GM21360 (cell line): ENCODE data around the gene PCDHGB7.
"Not testable (repeated sequence)": the region's sequence is repeated elsewhere in the genome, so short reads cannot be mapped to it uniquely, and the experiment has no call there.

Experiments
- ATAC-seq: cut with Tn5 transposase; IDR thresholded peaks from one replicate; pipeline ENCODE4 v1.9.1; 2021; ENCODE audit warnings: mild to moderate bottlenecking, moderate library complexity; ENCODE audit not compliant: unreplicated experiment

Gene PCDHGB7

DNA sequence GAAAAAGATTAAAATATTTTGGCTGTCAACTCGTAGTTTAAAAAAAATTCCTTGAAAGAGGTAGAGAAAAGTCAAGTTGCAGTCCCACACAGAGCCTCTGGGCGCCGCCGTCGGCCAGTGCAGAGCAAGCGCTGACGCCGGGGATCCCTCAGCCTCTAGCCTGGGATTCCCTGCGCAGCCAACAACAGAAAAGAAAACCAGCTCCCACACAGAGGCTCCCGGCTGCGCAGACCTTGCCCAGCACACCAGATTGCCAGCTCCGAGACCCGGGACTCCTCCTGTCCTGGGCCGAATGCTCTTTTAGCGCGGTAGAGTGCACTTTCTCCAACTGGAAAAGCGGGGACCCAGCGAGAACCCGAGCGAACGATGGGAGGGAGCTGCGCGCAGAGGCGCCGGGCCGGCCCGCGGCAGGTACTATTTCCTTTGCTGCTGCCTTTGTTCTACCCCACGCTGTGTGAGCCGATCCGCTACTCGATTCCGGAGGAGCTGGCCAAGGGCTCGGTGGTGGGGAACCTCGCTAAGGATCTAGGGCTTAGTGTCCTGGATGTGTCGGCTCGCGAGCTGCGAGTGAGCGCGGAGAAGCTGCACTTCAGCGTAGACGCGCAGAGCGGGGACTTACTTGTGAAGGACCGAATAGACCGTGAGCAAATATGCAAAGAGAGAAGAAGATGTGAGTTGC, at the start of gene PCDHGB7:
Gene PCDHGB7, plus strand, starts transcription at position 184 of the 679 bp plus-strand sequence. Its CDS starts 183 bp downstream, at position 367.
- ATAC-seq: peak; percentile 77

DNA sequence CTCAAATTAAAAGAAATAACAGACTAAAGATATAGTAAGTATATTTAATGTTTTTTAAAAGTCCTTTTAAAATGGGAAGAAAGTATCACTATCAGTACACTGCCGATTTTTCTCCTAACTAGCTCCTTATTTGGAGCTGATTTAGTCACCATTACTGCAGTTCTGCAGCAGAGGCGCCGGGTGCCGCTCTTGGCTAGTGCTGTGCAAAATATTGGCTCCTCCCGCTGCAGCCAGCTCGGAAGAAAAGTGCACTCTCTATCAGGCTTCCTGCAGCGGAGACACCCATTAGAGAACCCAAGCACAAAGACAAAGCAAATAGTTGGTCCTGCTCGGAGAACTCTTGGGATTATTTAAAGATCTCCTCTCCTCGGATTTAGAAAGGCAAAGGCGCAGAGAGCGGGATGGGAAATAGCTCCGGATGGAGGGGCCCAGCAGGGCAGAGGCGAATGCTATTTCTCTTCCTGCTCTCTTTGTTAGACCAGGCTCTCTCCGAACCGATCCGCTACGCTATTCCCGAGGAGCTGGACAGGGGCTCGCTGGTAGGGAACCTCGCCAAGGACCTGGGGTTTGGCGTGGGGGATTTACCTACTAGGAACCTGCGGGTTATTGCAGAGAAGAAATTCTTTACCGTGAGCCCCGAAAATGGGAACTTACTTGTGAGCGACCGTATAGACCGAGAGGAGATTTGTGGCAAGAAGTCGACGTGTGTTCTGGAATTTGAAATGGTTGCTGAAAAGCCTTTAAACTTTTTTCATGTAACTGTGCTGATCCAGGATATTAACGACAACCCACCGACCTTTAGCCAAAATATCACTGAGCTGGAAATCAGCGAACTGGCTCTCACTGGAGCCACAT, 47.3 kb upstream of the PCDHGB7 start, which contains the start of gene PCDHGB3:
Gene PCDHGB3, plus strand, starts transcription at position 249 of the 855 bp plus-strand sequence. Its CDS starts 153 bp downstream, at position 402.
- ATAC-seq: peak; percentile 99

DNA sequence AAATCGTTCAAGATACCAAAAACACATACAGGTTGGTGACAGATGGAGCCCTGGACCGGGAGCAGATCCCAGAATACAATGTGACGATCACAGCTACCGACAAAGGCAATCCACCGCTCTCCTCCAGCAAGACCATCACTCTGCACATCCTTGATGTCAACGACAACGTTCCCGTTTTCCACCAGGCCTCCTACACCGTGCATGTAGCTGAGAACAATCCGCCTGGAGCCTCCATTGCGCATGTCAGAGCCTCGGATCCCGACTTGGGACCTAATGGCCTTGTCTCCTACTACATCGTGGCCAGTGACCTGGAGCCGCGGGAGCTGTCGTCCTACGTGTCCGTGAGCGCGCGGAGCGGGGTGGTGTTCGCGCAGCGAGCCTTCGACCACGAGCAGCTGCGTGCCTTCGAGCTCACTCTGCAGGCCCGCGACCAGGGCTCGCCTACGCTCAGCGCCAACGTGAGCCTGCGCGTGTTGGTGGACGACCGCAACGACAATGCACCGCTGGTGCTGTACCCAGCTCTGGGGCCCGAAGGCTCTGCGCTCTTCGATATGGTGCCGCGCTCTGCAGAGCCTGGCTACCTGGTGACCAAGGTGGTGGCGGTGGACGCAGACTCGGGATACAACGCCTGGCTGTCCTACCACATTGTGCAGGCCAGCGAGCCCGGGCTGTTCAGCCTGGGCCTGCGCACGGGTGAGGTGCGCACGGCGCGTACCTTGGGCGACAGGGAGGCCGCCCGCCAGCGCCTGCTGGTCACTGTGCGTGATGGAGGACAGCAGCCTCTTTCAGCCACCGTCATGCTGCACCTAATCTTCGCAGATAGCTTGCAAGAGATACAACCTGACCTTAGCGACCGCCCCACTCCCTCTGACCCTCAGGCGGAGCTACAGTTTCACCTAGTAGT, 45.7 kb upstream of the PCDHGB7 start:
- ATAC-seq: no peak

DNA sequence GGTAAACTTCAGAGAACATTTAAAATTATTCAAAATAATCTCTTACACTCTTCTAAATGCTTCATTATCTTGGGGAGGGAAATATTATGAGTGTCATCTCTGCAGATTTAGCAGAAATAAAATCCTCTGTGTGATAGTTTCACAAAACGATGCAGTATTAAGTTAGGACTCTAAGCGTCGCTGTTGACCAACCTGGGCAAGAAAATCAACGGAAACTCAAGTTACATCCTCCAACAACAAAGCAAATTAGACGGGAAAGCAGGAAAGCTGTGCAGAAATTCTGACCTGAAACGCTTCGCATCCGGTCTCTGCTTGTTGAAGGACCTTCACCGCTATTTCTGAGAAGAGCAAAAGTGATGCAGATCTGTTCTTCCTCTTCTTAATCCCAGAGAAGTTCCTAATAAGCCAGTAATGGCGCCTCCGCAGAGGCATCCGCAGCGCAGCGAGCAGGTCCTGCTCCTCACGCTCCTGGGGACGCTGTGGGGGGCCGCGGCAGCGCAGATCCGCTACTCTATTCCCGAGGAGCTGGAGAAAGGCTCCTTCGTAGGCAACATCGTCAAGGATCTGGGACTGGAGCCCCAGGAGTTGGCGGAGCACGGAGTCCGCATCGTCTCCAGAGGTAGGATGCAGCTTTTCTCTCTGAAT, 43.7 kb upstream of the PCDHGB7 start, which contains the start of gene PCDHGA6:
Gene PCDHGA6, plus strand, starts transcription at position 219 of the 645 bp plus-strand sequence. Its CDS starts 193 bp downstream, at position 412.
- ATAC-seq: no peak

DNA sequence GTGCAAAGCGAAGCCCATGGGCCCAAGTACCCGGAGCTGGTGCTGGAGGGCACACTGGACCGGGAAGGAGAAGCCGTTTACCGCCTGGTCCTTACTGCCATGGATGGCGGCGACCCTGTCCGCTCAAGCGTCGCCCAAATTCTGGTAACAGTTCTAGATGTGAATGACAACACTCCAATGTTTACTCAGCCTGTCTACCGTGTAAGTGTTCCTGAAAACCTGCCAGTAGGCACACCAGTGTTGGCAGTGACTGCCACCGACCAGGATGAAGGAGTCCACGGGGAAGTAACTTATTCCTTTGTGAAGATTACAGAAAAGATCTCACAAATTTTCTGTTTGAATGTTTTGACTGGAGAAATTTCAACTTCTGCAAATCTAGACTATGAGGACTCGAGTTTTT, 42.9 kb upstream of the PCDHGB7 start:
- no peak for ATAC-seq

DNA sequence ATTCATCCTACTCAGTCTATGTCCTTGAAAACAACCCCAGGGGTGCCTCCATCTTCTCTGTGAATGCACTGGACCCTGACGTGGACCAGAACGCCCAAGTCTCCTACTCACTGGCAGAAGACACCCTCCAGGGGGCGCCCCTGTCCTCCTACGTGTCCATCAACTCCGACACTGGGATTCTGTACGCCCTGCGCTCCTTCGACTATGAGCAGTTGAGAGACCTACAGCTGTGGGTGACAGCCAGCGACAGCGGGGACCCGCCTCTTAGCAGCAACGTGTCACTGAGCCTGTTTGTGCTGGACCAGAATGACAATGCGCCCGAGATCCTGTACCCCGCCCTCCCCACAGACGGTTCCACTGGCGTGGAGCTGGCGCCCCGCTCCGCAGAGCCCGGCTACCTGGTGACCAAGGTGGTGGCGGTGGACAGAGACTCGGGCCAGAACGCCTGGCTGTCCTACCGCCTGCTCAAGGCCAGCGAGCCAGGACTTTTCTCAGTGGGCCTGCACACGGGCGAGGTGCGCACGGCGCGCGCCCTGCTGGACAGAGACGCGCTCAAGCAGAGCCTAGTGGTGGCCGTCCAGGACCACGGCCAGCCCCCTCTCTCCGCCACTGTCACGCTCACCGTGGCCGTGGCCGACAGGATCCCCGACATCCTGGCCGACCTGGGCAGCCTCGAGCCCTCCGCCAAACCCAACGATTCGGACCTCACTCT, 41.9 kb upstream of the PCDHGB7 start:
- ATAC-seq: not testable (repeated sequence)

DNA sequence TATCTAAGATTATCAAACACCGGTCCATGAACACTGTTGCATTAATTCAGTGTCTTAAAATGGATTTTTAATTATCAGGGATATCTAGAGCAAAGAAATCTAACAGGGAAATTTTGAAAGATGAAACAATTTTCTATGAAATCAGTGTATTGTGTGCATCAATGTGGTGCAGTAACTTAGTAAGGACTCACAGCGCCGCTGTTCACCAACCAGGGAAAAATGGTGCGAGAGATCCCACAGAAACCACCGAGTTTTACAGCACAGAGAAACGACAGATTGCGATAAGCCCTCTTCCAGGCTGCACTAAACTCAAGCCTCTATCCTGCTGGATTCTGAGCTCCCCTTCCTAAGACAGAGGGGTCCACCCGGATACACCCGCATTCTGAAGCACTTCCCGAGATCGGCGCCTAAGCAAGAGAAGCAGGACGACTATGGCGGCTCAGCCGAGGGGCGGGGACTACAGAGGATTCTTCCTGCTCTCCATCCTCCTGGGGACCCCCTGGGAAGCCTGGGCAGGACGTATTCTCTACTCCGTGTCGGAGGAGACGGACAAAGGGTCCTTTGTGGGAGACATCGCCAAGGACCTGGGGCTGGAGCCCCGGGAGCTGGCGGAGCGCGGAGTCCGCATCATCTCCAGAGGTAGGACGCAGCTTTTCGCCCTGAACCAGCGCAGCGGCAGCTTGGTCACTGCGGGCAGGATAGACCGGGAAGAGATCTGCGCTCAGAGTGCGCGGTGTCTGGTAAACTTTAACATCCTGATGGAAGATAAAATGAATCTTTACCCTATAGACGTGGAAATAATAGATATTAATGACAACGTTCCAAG, 34.8 kb upstream of the PCDHGB7 start, which contains the start of gene PCDHGA7:
Gene PCDHGA7, plus strand, starts transcription at position 274 of the 826 bp plus-strand sequence. Its CDS starts 158 bp downstream, at position 432.
- peak; percentile 73 for ATAC-seq

DNA sequence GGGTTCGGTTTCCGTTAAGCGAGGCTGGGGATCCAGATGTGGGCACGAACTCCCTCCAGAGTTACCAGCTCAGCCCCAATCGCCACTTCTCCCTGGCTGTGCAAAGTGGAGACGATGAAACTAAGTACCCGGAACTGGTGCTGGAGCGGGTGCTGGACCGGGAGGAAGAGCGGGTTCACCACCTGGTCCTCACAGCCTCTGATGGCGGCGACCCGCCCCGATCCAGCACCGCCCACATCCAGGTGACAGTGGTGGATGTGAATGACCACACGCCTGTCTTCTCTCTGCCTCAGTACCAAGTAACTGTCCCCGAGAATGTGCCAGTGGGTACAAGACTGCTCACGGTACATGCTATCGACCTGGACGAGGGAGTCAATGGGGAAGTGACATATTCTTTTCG, 34.1 kb upstream of the PCDHGB7 start:
- no peak for ATAC-seq

DNA sequence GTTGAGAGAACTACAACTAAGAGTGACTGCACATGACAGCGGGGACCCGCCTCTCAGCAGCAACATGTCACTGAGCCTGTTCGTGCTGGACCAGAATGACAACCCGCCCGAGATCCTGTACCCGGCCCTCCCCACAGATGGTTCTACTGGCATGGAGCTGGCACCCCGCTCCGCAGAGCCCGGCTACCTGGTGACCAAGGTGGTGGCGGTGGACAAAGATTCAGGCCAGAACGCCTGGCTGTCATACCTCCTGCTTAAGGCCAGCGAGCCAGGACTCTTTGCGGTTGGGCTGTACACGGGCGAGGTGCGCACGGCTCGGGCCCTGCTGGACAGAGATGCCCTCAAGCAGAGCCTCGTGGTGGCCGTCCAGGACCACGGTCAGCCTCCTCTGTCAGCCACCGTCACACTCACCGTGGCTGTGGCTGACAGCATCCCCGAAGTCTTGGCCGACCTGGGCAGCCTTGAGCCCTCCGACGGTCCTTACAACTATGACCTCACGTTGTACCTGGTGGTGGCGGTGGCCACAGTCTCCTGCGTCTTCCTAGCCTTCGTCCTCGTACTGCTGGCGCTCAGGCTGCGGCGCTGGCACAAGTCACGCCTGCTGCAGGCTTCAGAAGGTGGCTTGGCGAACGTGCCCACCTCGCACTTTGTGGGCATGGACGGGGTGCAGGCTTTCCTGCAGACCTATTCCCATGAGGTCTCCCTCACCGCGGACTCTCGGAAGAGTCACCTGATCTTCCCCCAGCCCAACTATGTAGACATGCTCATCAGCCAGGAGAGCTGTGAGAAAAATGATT, 32.8 kb upstream of the PCDHGB7 start:
- ATAC-seq: no peak

DNA sequence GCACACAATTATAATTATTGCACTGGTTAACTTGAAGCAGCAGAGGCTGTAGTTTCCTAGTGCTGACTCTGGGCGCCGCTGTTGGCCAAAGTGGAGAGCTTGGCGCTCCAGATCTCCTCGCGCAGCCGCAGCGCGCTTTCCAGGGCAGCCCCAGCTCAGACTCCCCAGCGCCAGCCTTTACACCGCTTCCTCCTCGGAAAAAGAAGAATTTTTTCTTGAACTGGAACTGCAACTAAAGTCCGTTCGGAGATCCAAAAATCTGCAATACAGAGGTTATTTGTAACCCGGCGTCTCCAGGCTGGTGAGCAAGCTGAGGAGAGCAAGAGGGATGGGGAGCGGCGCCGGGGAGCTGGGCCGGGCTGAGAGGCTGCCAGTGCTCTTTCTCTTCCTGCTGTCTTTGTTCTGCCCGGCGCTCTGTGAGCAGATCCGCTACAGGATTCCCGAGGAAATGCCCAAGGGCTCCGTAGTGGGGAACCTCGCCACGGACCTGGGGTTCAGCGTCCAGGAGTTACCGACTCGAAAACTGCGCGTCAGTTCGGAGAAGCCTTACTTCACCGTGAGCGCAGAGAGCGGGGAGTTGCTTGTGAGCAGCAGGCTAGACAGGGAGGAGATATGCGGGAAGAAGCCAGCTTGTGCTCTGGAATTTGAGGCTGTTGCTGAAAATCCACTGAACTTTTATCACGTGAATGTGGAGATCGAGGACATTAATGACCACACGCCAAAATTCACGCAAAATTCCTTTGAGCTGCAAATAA, 29.7 kb upstream of the PCDHGB7 start, which contains the start of gene PCDHGB4:
Gene PCDHGB4, plus strand, starts transcription at position 142 of the 755 bp plus-strand sequence. Its CDS starts 187 bp downstream, at position 329.
- peak; percentile 84 for ATAC-seq

DNA sequence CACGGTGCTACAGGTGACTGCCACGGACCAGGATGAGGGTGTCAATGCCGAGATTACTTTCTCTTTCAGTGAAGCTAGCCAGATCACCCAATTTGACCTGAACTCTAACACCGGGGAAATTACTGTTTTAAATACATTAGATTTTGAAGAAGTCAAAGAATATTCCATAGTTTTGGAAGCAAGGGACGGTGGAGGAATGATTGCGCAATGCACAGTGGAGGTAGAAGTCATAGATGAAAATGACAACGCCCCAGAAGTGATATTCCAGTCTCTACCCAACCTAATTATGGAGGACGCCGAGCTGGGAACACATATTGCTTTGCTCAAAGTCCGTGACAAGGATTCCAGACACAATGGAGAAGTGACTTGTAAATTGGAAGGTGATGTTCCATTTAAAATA, 28.8 kb upstream of the PCDHGB7 start:
- no peak for ATAC-seq

DNA sequence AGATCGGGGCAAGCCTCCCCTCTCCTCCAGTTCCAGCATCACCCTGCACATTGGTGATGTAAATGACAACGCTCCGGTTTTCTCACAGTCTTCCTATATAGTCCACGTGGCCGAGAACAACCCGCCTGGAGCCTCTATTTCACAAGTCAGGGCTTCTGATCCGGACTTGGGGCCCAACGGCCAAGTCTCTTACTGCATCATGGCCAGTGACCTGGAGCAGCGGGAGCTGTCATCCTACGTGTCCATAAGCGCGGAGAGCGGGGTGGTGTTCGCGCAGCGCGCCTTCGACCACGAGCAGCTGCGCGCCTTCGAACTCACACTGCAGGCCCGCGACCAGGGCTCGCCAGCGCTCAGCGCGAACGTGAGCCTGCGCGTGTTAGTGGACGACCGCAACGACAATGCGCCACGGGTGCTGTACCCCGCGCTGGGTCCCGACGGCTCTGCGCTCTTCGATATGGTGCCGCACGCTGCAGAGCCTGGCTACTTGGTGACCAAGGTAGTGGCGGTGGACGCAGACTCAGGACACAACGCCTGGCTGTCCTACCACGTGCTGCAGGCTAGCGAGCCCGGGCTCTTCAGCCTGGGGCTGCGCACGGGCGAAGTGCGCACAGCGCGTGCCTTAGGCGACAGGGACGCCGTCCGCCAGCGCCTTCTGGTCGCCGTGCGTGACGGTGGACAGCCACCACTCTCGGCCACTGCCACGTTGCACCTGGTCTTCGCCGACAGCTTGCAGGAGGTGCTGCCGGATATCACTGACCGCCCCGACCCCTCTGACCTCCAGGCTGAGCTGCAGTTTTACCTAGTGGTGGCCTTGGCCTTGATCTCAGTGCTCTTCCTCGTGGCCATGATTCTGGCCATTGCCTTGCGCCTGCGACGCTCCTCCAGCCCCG, 28.1 kb upstream of the PCDHGB7 start:
- ATAC-seq: no peak

DNA sequence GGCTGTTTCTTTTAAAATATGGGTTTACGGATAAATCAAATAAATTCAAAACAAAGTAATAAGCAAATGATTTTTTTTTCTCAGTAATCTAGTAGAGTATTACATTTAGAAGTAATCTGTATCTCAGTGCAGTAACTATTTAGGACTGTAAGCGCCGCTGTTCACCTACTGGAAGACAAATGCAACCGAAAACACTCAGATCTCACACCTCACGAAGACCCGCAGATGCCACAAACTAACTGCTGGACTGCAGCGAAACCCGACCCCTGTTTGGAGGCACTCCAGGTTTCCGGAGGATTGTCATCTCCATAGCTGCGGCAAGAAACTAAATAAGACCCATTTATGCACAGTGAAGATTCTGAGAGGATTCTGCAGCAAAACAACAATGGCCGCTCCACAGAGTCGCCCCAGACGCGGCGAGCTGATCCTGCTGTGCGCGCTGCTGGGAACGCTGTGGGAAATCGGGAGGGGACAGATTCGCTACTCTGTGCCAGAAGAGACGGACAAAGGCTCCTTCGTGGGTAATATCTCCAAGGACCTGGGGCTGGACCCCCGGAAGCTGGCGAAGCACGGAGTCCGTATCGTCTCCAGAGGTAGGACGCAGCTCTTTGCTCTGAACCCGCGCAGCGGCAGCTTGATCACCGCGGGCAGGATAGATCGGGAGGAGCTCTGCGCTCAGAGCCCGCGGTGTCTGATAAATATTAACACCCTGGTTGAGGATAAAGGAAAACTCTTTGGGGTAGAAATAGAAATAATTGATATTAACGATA, 24.9 kb upstream of the PCDHGB7 start, which contains the start of gene PCDHGA8:
Gene PCDHGA8, plus strand, starts transcription at position 205 of the 770 bp plus-strand sequence. Its CDS starts 181 bp downstream, at position 386.
- no peak for ATAC-seq

DNA sequence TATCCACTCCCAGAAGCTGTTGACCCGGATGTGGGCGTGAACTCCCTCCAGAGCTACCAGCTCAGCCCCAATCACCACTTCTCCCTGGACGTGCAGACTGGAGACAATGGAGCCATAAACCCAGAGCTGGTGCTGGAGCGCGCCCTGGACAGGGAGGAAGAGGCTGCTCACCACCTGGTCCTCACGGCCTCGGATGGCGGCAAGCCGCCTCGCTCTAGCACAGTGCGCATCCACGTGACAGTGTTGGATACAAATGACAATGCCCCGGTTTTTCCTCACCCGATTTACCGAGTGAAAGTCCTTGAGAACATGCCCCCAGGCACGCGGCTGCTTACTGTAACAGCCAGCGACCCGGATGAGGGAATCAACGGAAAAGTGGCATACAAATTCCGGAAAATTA, 24.2 kb upstream of the PCDHGB7 start:
- ATAC-seq: no peak
